BE2C (cell line): ENCODE data around the gene HES5.

Experiments
- DNase-seq: peaks from one replicate; pipeline ENCODE4 v3.0.0-alpha.2; 2020
- H3K27me3 ChIP-seq: fragments of 250-450 bp; sonication (Bioruptor Pico); 2 replicates; pipeline ENCODE4 v1.5.1; 2020; ENCODE audit warnings: mild to moderate bottlenecking
- H3K36me3 ChIP-seq: fragments of 250-450 bp; sonication (Bioruptor Pico); 2 replicates; pipeline ENCODE4 v1.5.1; 2020; ENCODE audit warnings: mild to moderate bottlenecking
- H3K4me1 ChIP-seq: fragments of 250-450 bp; sonication (Bioruptor Pico); 2 replicates; pipeline ENCODE4 v1.5.1; 2020
- H3K4me3 ChIP-seq: 2 replicates; pipeline ENCODE4 v1.5.1; 2011; ENCODE audit warnings: low read depth, low read length
- H3K9me3 ChIP-seq: fragments of 250-450 bp; sonication (Bioruptor Pico); 2 replicates; pipeline ENCODE4 v1.5.1; 2020
- TF ChIP-seq, protein P1 (sequence below): IDR thresholded peaks from 2 replicates; pipeline ENCODE4 v1.5.1; 2012; ENCODE audit warnings: mild to moderate bottlenecking, low read depth, low read length

The HES5 gene

GRCh38 chr1:2489615-2490014 lies 40.4 kb downstream of the HES5 start:
- TF ChIP-seq, protein P1, sequence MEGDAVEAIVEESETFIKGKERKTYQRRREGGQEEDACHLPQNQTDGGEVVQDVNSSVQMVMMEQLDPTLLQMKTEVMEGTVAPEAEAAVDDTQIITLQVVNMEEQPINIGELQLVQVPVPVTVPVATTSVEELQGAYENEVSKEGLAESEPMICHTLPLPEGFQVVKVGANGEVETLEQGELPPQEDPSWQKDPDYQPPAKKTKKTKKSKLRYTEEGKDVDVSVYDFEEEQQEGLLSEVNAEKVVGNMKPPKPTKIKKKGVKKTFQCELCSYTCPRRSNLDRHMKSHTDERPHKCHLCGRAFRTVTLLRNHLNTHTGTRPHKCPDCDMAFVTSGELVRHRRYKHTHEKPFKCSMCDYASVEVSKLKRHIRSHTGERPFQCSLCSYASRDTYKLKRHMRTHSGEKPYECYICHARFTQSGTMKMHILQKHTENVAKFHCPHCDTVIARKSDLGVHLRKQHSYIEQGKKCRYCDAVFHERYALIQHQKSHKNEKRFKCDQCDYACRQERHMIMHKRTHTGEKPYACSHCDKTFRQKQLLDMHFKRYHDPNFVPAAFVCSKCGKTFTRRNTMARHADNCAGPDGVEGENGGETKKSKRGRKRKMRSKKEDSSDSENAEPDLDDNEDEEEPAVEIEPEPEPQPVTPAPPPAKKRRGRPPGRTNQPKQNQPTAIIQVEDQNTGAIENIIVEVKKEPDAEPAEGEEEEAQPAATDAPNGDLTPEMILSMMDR, result no peak
- Histone ChIP-seq H3K9me3 (no peaks in the 10 kb centered on the region), H3K4me3 (no peak overlapping the region), H3K4me1 (no peaks in the 10 kb centered on the region), H3K27me3 (no peaks in the 10 kb centered on the region), H3K36me3 (no peaks in the 10 kb centered on the region)
- no peak for DNase-seq

- Histone ChIP-seq H3K4me3 (no peak overlapping the region), H3K9me3 (no peaks in the 10 kb centered on the region), H3K36me3 (no peaks in the 10 kb centered on the region), H3K27me3 (no peaks in the 10 kb centered on the region), H3K4me1 (no peaks in the 10 kb centered on the region)
- no peak for DNase-seq
- TF ChIP-seq, protein P1, result no peak
These were observed 41.4 kb downstream of the HES5 start for GRCh38 chr1:2488688-2489087.

DNA sequence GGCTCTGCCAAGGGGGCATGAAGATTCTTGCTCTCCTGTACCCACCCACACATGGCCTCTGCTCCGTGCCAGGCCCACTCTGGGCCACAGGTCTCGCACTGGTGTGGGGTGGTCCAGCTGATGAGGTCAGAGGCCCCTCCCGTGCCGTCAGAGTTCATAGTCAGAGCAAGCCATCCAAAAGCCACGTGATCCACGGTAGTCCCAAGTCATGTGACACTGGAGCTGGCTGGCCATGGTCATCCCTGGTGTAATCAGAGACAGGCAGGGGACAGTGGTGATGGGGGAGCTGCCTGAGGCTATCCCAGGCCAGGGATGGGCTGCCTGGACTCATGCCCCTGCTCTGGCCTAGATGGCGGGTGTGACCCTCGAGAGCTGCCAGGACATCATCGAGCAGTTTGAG lies 43.5 kb downstream of the HES5 start:
- no peaks in the 10 kb centered on the region for H3K27me3 ChIP-seq

DNA sequence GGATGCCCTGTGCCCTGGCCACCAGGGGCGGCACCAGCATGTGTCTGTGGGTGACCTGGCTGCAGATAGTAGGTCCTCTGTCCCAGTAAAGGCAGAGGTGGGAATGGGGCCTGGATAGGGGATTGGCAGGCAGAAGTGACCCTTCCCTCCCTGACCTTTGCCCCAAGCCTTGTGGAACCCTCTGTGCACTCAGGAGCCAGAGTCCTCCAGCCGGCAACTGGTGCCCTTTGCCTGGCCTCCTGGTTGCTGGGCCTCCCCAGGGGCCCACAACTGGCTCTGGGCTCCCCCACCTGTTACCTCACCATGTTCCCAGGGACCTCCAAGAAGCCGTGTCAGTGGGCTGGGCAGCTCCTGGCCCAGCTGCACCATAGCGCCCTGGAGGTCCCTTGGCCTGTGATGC lies 44.0 kb downstream of the HES5 start:
- Histone ChIP-seq H3K9me3 (no peaks in the 10 kb centered on the region), H3K27me3 (no peaks in the 10 kb centered on the region), H3K4me1 (peaks cover 16% of the 10 kb centered on the region), H3K36me3 (no peaks in the 10 kb centered on the region), H3K4me3 (no peak overlapping the region)
- DNase-seq, result no peak
- TF ChIP-seq, protein P1, result no peak

More for the DNA sequence above, 43.5 kb downstream of the HES5 start:
- H3K36me3 ChIP-seq, result no peaks in the 10 kb centered on the region
- no peaks in the 10 kb centered on the region for H3K9me3 ChIP-seq
- H3K4me3 ChIP-seq, result no peak overlapping the region
- peaks cover 10% of the 10 kb centered on the region for H3K4me1 ChIP-seq
- TF ChIP-seq, protein P1, result no peak
- DNase-seq, result no peak

GRCh38 chr1:2483970-2484369 lies 46.1 kb downstream of the HES5 start:
- no peak overlapping the region for H3K4me3 ChIP-seq
- H3K27me3 ChIP-seq, result no peaks in the 10 kb centered on the region
- H3K4me1 ChIP-seq, result peaks cover 31% of the 10 kb centered on the region
- DNase-seq, result no peak
- no peaks in the 10 kb centered on the region for H3K9me3 ChIP-seq
- no peaks in the 10 kb centered on the region for H3K36me3 ChIP-seq
- TF ChIP-seq, protein P1, result no peak

- no peaks in the 10 kb centered on the region for H3K27me3 ChIP-seq
- TF ChIP-seq, protein P1, result no peak
- H3K4me3 ChIP-seq, result no peak overlapping the region
- no peak for DNase-seq
- H3K4me1 ChIP-seq, result peaks cover 31% of the 10 kb centered on the region
- no peaks in the 10 kb centered on the region for H3K36me3 ChIP-seq
- no peaks in the 10 kb centered on the region for H3K9me3 ChIP-seq
These were observed 47.0 kb downstream of the HES5 start for GRCh38 chr1:2483026-2483425.
